GM12878 (cell line): ENCODE results near the gene MSANTD3.
"Not testable (repeated sequence)": the region's sequence is repeated elsewhere in the genome, so short reads cannot be mapped to it uniquely, and the experiment has no call there.

ENCODE experiments used
- ATF3 ChIP-seq: IDR thresholded peaks from 2 replicates; pipeline ENCODE4 v1.6.1; 2011; ENCODE audit warnings: low read depth, mild to moderate bottlenecking, low read length, moderate library complexity, borderline replicate concordance; ENCODE audit errors: extremely low read depth
- CBX3 ChIP-seq: fragments of 200-600 bp; sonication (generic); IDR thresholded peaks from 2 replicates; pipeline ENCODE4 v1.6.1; 2016; ENCODE audit warnings: low read depth, borderline replicate concordance
- CBX5 ChIP-seq: sonication (generic); IDR thresholded peaks from 2 replicates; pipeline ENCODE4 v1.6.1; 2016; ENCODE audit warnings: low read depth, moderate library complexity, mild to moderate bottlenecking, inconsistent platforms
- CHD1 ChIP-seq: IDR thresholded peaks from 2 replicates; pipeline ENCODE4 v1.6.1; 2012; ENCODE audit warnings: low read depth, low read length, improper control_type of control experiment
- CTCF ChIP-seq, 3 experiments: IDR thresholded peaks in 2 of 3; conservative IDR thresholded peaks in 1 of 3; 2 replicates each; pipeline ENCODE4 v1.5.1; 2011; ENCODE audit warnings: low read depth in 3 of 3, low read length in 3 of 3, mild to moderate bottlenecking in 3 of 3, control low read depth in 2 of 3, moderate library complexity in 2 of 3, inconsistent platforms in 1 of 3, mixed read lengths in 1 of 3; ENCODE audit not compliant: control insufficient read depth in 2 of 3, insufficient read depth in 1 of 3; ENCODE audit errors: extremely low read depth in 1 of 3
- FOXM1 ChIP-seq: IDR thresholded peaks from 2 replicates; pipeline ENCODE4 v1.6.1; 2012; ENCODE audit warnings: low read depth, mild to moderate bottlenecking, inconsistent platforms, low read length, moderate library complexity
- PML ChIP-seq: IDR thresholded peaks from 2 replicates; pipeline ENCODE4 v1.6.1; 2012; ENCODE audit warnings: low read length, inconsistent platforms
- POLR2AphosphoS5 ChIP-seq: IDR thresholded peaks from 2 replicates; pipeline ENCODE4 v1.6.1; 2011; ENCODE audit warnings: mild to moderate bottlenecking, low read length, inconsistent platforms
- REST ChIP-seq: IDR thresholded peaks from 2 replicates; pipeline ENCODE4 v1.6.1; 2012; ENCODE audit warnings: mild to moderate bottlenecking, low read depth, low read length
- SMC3 ChIP-seq: IDR thresholded peaks from 2 replicates; pipeline ENCODE4 v1.6.1; 2011; ENCODE audit warnings: low read length, improper control_type of control experiment, borderline replicate concordance
- STAT1 ChIP-seq: fragments of 450-650 bp; conservative IDR thresholded peaks from 2 replicates; pipeline ENCODE4 v1.6.1; 2014; ENCODE audit warnings: antibody characterized with exemption, mild to moderate bottlenecking
- TAF1 ChIP-seq: IDR thresholded peaks from 2 replicates; pipeline ENCODE4 v1.6.1; 2011; ENCODE audit warnings: mild to moderate bottlenecking, low read depth, low read length, borderline replicate concordance
- USF2 ChIP-seq: IDR thresholded peaks from 2 replicates; pipeline ENCODE4 v1.6.1; 2011; ENCODE audit warnings: low read depth, low read length, improper control_type of control experiment, borderline replicate concordance

GRCh38 chr9:100440487-100440886 is 13.5 kb downstream of the MSANTD3 start:
- not testable (repeated sequence) for TF ChIP-seq SMC3; CTCF (IDR thresholded peaks at IDR 0.05 in 2 of 3, conservative IDR thresholded peaks at IDR 0.05 in 1 of 3; ENCODE audit: control insufficient read depth in 2 of 3, extremely low read depth in 1 of 3, insufficient read depth in 1 of 3, low read depth in 3 of 3, low read length in 3 of 3); REST; ATF3; STAT1; USF2; CBX3; FOXM1; TAF1; POLR2AphosphoS5; PML; CBX5; CHD1
